ENCODE data around the gene ZNF419.
"Not testable (repeated sequence)": the region's sequence is repeated elsewhere in the genome, so short reads cannot be mapped to it uniquely, and the experiment has no call there.

The ZNF419 gene

DNA sequence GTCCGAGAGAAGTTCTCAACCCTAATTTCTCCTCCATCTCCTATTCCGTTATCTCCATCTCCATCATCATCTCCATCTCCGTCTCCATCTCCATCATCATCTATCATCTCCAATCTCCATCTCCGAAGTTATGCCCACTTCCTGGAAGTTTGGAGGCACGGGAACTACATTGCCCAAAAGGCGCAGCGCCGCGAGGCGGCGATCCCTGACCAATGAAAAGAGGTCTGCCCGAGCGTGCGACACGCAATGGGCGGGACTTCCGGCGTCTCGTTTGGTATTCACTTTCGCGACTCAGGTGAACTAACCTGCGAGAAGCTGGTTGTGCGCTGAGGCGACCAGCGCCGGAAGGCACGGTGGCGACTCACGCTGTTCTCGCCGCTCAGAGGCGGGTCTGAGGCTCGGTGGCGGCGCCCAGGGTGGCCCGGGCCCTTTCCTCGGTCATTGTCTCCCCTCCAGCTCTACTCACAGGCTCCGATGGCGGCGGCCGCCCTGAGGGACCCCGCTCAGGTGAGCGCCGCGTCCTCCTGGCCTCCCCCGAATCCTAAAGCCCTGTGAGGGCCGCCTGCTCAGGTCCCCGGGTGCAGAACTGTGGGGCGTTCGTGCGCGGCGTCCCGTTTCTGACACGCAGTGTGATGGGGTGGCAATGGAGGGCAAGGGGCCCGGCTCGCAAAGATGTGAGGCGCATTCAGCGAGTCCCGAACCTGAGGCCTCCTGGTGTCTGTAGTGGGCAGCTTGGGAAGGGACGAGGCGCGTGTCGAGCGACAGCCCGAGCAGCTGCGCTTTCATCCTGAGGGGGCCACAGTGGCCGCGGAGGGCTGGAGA is at the start of gene ZNF419:
ZNF419 (plus strand) TSS at position 274 of the 822 bp plus-strand sequence; CDS start at position 475, 201 bp downstream.
- DNase-seq (ENCODE audit: low spot score): peak; percentile 94

DNA sequence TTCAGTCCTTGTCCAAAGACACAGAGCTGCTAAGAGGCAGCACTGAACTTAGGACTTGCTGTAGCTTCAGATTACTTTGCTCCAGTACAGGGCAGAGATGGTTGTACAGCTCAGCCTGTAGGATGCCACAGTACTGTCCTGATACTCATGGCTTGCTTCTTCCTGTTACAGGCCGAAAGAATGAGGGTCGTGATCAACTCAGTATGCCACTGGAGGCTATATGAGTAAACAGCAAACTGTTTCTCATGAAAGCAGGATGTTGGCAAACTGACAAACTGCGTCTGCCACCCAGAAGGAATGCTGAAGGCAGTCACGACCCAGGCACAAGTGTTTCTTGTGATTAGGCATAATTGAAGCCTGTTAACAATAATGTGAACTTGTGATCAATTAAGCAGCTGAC is 49.6 kb upstream of the ZNF419 start:
- no peak for DNase-seq (ENCODE audit: low spot score)

DNA sequence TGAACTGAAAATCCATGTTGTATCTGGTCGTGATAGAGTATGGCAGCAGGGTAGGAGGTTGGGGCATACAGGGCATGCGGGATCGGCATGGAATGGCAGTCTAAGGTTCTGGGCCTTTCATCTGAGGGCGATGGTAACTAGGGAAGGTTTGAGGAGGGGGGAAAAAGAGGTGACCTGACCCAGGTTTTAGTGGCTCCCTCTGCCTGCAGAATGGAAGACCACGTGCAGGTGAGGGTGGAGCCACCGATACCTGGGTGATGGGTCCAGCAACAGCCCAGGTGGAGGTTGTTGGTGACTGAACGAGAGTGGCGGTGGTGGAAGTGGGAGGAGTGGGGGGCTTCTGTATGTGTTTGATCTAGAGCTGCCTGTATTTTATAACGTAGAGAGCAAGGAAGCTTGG is 48.6 kb upstream of the ZNF419 start:
- no peak for DNase-seq (ENCODE audit: low spot score)

DNA sequence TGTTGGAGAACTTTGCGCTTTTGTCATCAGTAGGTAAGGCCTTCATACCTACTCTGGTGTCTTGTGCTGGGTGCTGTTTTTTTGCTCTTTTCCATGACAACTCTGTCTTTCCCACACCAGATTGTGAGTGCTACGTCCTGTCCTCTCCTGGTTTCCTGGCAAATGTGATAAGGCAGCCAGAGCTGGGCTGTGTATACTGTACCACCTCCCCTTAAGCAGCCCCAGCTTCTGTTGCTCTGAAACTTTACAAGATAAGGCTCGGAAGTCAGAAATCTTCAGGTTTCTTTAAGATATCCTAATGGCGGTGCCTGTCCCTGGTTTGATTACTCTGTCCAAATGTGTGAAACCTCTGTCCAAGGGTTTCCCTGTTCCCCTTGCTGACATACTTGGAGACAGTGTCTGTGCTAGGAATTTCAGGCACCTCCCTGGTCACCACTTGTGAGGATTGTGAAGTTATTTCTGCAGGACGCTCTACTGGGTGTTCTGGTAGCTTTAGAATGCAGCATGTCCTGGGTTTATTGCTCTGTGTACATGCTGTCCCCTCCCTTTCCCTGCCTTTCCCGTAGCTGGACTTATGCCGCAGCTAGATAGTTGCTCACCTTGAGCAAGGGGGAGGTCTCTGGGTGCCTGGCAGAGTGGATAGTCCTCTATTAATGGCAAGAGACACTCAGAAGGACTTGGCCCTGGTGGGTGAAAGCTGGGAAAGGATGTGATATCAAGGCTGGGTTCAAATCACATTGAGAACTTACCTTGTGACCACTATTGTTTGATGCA is 45.4 kb upstream of the ZNF419 start:
- DNase-seq (ENCODE audit: low spot score): no peak

DNA sequence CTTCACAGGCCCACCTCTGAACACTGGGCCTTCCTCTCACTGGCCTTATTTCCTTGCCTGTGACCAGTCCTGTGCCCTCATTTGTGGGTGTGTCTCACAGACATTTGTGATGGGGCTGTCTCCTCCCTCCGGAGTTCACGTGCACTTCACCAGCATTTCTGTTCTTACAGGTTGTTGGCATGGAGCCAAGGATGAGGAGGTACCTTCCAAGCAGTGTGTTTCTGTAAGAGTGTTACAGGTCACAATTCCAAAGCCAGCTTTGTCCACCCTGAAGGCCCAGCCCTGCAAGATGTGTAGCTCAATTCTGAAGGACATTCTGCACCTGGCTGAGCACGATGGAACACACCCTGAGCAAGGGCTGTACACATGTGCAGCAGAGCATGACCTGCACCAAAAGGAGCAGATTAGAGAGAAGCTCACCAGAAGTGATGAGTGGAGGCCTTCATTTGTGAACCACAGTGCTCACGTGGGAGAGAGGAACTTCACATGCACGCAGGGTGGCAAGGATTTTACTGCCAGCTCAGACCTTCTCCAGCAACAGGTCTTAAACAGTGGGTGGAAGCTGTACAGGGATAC is 44.3 kb upstream of the ZNF419 start:
- DNase-seq (ENCODE audit: low spot score): no peak

DNA sequence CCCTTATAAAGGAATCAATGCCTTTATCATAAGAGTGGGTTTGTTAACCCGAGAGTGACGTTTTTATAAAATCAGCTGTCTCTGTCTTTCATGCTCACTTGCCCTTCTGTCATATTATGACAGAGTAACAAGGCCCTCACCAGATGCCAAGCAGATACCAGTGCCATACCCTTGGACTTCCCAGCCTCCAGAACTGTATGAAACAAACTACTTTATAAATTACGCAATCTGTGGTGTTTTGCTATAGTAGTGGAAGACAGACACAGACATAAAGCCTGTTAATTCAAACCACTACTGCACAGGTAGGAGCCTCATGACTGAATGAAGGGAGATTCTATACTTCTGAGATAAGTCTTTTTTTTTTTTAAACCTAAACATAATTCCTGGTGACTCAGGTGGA is 35.2 kb upstream of the ZNF419 start:
- no peak for DNase-seq (ENCODE audit: low spot score)

DNA sequence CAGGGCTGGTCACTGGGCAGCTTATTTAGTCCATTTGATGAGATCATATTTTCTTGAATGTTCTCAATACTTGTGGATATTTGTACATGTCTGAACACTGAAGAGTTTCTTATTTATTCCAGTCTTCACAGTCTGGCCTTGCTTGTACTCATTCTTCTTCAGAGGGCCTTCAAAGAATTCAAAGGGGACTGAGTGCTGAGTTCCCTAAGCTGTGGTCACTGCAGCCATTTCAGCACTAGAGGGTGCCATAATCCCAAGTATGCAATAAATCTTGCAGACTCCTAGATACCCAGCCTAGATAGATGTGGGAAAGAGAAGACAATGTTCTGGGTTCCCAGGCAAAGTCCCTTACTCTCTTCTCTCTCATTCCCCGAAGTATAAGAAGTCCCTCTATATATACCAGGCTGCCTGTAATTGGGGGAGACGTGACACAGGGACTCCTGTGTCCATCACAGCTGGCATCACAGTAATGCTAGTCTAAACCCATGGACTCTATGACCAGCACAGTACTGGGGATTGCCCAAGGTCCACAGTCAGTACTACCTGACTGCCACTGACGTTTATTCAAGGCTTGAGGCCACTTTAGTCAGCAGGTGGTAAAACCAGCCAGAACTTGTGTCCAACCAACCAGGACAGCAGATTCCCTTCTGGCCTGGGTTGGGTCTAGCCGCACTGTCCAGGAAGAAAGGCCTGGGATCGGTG is 21.7 kb upstream of the ZNF419 start:
- DNase-seq (ENCODE audit: low spot score): no peak

DNA sequence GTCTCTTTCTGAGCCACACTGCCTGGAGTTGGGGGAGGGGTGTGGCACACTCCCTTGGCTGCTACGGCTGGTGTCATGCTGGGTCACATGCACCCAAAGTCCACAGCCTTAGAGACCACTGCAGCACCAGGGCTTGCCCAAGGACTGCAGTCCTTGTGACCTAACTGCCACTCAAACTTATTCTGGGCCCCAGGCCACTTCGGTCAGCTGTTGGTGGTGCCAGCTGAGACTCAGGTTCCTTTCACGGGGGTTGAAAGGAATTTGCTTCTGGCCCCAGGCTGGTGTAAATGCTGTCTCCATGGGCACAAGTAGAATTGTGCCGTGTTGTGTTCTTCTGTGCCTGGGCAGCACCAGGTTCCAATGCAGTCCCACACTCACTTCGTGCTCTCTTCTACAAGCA is 21.1 kb upstream of the ZNF419 start:
- no peak for DNase-seq (ENCODE audit: low spot score)

DNA sequence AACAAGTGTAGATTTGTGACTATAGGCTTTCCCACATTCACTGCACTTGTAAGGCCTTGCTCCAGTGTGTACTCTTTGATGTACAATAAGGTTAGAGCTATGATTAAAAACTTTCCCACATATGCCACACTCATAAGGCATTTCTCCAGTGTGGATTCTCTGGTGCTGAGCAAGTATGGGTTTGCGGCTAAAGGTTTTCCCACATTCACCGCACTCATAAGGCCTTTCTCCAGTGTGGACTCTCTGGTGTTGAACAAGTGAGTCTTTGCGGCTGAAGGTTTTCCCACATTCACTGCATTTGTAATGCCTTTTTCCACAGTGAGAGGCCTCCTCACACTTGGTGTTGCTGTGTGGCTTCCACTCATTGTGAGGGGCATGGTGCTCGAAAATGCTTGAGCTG is 13.9 kb upstream of the ZNF419 start:
- DNase-seq (ENCODE audit: low spot score): no peak

DNA sequence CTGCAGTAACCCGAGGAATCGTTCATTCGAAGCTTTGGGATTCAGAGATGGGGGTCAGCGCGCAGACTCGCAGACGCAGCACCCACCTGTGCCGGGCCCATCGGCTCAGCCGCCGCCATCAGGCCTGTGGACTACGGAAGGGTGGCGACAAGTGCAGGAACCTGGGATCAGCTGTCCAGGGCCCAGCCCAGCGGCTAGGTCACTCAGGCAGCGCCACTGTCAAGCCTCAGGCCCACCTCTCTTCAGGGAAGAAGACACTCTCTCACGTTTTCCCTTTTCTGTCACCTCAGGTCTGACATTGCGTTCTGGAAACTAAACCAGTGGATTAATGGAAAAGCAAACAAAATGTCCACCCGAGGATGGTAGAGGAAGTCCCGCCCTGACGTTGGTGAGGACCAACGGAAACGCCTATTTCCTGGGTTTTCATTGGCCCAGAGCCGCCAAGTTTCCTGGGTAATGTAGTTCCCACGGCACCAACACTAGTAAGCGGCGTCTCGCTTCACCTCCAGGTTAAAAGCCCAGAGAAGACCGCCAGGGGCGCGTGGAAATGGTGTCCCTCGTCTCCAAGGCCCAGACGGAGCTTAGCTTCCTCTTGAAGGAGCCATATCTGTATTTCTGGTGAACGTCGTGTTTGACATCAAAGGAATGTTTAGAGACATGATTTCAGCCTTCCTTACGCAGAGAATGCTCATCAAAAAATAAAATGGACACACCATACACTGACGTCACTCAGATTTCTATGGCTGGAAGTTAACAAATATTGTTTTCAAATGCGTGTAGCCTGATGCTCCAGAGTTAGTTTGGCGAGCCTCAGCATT is 10.2 kb upstream of the ZNF419 start, which contains the start of gene ZNF772:
ZNF772 (minus strand) TSS at position 376 of the 818 bp plus-strand sequence; CDS start at position 119, 257 bp downstream.
- DNase-seq (ENCODE audit: low spot score): peak; percentile 97

DNA sequence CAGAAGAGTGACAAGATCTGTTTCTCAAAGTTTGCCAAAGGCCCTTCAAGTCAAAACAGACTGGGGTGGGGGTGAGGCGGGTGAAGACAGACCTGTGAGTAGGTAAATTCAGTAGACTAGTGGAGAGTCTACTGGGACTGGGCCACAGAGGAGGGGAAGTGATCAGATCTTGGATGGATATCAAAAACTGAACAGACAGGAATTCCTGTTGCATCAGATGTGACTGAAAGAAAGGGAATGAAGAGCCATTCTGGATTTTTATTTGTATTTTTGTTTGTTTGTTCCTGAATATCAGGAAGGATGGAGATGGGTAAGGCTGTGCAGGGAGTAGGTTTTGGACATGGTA is 722 bp downstream of the ZNF419 start:
- DNase-seq (ENCODE audit: low spot score): not testable (repeated sequence)

DNA sequence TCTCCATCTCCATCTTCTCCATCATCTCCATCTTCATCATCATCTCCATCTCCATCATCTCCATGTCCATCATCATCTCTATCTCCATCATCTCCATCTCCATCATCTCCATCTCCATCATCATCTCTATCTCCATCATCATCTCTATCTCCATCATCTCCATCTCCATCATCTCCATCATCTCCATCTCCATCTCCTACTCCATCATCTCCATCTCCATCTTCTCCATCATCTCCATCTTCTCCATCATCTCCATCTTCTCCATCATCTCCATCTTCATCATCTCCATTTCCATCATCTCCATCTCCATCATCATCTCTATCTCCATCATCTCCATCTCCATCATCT is 11.8 kb downstream of the ZNF419 start:
- not testable (repeated sequence) for DNase-seq (ENCODE audit: low spot score)

DNA sequence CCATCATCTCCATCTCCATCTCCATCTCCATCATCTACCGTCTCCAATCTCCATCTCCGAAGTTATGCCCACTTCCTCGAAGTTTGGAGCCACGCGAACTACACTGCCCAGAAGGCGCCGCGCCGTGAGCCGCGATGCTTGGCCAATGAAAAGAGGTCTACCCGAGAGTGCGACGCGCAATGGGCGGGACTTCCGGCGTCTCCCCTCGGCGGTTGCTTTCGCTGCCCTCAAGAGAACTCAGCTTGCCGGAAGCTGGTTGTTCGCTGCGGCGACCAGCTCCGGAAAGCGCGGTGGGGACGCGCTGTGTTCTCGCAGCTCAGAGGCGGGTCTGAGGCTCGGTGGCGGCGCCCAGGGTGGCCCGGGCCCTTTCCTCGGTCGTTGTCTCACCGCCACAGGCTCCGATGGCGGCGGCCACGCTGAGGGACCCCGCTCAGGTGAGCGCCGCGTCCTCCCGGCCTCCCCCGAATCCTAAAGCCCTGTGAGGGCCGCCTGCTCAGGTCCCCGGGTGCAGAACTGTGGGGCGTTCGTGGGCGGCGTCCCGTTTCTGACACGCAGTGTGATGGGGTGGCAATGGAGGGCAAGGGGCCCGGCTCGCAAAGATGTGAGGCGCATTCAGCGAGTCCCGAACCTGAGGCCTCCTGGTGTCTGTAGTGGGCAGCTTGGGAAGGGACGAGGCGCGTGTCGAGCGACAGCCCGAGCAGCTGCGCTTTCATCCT is 12.3 kb downstream of the ZNF419 start, which contains the start of gene ZNF773:
ZNF773 (plus strand) TSS at position 259 of the 716 bp plus-strand sequence; CDS start at position 402, 143 bp downstream.
- peak; percentile 93 for DNase-seq (ENCODE audit: low spot score)

DNA sequence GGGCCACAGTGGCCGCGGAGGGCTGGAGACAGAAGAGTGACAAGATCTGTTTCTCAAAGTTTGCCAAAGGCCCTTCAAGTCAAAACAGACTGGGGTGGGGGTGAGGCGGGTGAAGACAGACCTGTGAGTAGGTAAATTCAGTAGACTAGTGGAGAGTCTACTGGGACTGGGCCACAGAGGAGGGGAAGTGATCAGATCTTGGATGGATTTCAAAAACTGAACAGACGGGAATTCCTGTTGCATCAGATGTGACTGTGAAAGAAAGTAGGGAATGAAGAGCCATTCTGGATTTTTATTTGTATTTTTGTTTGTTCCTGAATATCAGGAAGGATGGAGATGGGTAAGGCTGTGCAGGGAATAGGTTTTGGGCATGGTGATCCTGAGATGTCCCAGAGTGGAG is 12.8 kb downstream of the ZNF419 start:
- DNase-seq (ENCODE audit: low spot score): not testable (repeated sequence)

DNA sequence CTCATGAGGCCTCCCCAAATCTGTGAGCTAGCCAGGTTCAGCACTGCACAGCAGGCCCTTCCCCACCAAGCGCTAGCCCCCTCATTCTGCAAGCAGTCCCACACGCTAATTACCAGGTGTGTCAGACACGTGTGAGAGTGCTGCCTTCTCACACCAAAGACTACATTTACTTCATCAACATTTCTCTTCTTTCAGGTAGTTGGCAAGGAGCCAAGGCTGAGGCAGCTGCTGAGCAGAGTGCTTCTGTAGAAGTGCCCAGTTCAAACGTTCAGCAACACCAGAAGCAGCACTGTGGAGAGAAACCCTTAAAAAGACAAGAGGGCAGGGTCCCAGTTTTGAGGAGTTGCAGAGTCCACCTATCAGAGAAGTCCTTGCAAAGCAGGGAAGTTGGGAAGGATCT is 18.6 kb downstream of the ZNF419 start:
- no peak for DNase-seq (ENCODE audit: low spot score)

DNA sequence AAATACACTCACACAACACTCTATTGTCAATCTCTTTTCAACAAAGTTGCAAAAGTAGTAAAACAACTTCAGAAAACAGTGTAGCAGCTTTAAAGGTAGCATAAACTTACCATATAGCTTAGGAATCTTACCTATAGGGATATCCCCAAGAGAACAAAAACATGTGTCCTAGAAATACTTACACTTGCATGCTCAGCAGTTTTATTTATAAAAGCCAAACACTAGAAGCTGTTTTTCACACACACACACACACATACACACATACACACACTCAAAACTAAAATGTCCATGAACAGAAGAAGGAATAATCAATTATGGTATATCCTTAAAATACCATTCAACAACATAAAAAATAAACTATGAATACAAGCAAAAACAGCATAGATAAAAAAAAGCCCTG is 23.9 kb downstream of the ZNF419 start:
- DNase-seq (ENCODE audit: low spot score): no peak

DNA sequence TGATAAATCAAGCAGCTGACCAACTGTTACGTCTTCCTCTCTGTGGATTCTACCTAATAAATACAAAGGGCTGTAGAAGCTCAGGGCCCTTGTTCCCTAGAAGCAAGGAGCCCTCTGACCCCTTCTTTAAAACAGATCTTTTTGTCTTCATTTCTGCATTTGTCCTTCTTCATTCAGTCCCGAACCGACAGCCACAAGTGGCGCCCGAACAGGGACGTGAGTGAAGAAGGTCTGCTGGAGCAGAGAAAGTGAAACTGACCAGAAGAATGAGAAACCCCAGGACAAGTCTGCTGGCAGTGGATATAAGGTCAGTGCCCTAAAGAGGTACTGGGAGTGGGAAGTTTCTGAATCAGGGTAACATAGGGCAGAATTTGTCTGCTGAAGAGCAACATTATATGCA is 25.3 kb downstream of the ZNF419 start:
- DNase-seq (ENCODE audit: low spot score): no peak

DNA sequence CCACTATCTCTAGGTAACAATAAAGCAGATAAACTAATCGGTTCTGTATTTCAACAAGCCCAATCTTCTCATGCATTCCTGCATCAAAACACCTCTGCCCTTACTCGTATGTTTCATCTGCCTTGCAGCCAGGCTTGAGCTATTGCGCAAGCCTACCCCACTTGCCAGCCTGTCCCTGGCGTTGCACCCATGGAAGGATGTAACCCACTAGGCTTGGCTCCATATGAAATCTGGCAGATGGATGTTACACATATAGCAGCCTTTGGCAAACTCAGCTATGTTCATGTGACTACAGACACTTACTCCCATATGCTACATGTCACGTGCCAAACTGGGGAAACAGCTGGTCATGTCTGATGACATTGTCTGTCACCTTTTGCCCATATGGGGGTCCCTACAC is 27.7 kb downstream of the ZNF419 start:
- DNase-seq (ENCODE audit: low spot score): peak; percentile 39

DNA sequence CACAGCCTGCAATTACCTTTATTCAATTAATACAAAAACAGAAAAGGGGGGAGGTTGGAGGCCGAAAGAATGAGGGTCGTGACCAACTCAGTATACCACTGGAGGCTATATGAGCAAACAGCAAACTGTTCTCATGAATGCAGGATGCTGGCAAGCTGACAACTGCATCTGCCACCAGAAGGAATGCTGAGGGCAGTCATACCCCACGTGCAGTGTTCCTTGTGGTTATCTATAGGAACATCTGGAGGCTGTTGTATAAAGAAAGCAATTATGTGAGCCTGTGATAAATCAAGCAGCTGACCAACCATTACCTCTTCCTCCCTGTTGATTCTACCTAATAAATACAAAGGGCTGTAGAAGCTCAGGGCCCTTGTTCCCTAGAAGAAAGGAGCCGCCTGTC is 30.5 kb downstream of the ZNF419 start:
- not testable (repeated sequence) for DNase-seq (ENCODE audit: low spot score)

DNA sequence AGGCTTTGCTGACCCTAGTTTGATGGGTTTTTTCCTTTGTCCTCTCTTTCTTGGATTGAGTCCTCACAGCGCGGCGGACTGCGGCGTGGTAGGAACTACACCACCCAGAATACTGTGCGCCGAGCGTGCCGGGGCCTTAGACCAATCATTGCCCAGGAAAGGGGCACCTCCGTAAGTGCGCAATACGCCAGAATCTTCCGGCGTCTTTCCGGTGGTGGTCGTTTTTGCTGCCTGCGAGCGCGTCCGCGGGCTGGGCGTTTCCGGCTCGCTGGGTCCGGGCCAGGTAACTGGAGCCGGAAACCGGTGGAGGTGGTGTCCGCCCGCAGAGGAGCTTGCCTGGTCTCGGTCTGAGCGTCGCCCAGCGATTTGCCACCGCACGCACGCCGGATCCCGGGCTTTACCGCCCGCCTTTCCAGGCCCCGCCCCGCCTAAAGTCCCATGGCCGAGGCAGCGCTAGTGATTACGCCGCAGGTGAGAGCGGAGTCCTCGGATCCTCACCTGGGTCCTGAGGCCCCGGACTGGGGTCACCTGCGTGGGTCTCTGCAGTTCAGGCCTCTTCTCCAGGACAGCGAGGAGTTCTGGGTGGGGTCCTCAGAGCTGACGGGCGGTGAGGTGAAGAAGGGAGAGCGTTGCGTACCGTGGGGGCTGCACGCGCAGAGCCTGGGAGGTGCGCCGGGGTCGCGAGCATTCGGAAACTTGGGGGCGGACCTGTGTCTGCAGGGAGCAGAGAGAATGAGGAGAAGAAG is 39.8 kb downstream of the ZNF419 start, which contains the start of gene ZNF549:
ZNF549 (plus strand) TSS at position 221 of the 746 bp plus-strand sequence; CDS start at position 439, 218 bp downstream.
- peak; percentile 89 for DNase-seq (ENCODE audit: low spot score)

All from Ammon's horn (tissue), 1 donor.